Left lung (tissue), 10 donors: ENCODE measurements around the gene GPHN. TPM values are rescaled to one million over a fixed set of nuclear protein-coding genes. Genes with fewer than 3 reads are reported as not detected.
A peak's percentile ranks its signal among the peaks of the same experiment; 100 is the strongest.

ENCODE experiments used
- ATAC-seq: fragments of 200-7000 bp; cut with Tn5 transposase; one replicate; pipeline ENCODE4 v1.9.1; 2020; ENCODE audit warnings: moderate library complexity
- DNase-seq, 4 donors: peaks; one replicate each; pipeline ENCODE4 v3.0.0-alpha.2; 2013 to 2020
- H3K27ac ChIP-seq, 2 donors: fragments of 200-600 bp; sonication (generic) in 1 of 2; one replicate each; pipeline versions ENCODE4 v1.5.0 to v1.8.0; 2020 to 2021
- H3K27me3 ChIP-seq, 2 donors: fragments of 200-600 bp; sonication (generic) in 1 of 2; one replicate each; pipeline versions ENCODE4 v1.5.0 to v1.8.0; 2020 to 2021
- H3K36me3 ChIP-seq, 2 donors: fragments of 200-600 bp; sonication (generic) in 1 of 2; one replicate each; pipeline versions ENCODE4 v1.5.0 to v1.8.0; 2020 to 2021
- H3K4me1 ChIP-seq, 2 donors: fragments of 200-600 bp; one replicate each; pipeline ENCODE4 v1.8.0; 2021
- H3K4me3 ChIP-seq, 2 donors: fragments of 200-600 bp; sonication (generic) in 1 of 2; one replicate each; pipeline versions ENCODE4 v1.5.0 to v1.8.0; 2020 to 2021; ENCODE audit warnings: mild to moderate bottlenecking in 1 of 2
- H3K9me3 ChIP-seq, 2 donors: fragments of 200-600 bp; sonication (generic) in 1 of 2; one replicate each; pipeline versions ENCODE4 v1.5.0 to v1.8.0; 2020 to 2021
- CTCF ChIP-seq, 2 donors: fragments of 200-600 bp; sonication (generic) in 1 of 2; IDR thresholded peaks; one replicate each; pipeline versions ENCODE4 v1.5.0 to v1.8.0; 2021; ENCODE audit warnings: antibody characterized with exemption in 2 of 2
- intact Hi-C, 2 donors: fragments of 100-400 bp; cut with DNase I; formaldehyde crosslinking; loops; one replicate each; pipeline versions ENCODE4 v1.11.2 to v1.14.2; 2022
- polyA plus RNA-seq, 6 donors: library from polyadenylated mRNA; unstranded; fragments of 120-200 nt; gene quantifications; one replicate each; pipeline ENCODE4 v1.2.1, GENCODE V29; 2013; ENCODE audit not compliant: insufficient read length in 6 of 6
- total RNA-seq, 2 donors: library from RNA; stranded (reverse); fragmentation: NEBNext Ultra II Directional; extraction: Animal tissue kit (Norgen Biotek cat#: 25700); gene quantifications; one replicate each; pipeline ENCODE4 v1.2.1, GENCODE V29; 2021
- donor health status: DM: no; HTN: yes; CAD: no.
- donor health status: DM: no; HTN: no; CAD: no.

Gene GPHN
- total and polyA plus RNA-seq, 8 donors: 22.6 to 31.1 (median 25.7) TPM

GRCh38 chr14:66595394-66595793, 87.4 kb downstream of the GPHN start:
- H3K4me3 ChIP-seq: no peak overlapping the region
- peaks cover 0 to 49% of the 10 kb centered on the region in 2 donors for H3K9me3 ChIP-seq
- H3K4me1 ChIP-seq: no peaks in the 10 kb centered on the region
- no peaks in the 10 kb centered on the region for H3K36me3 ChIP-seq
- intact Hi-C loops: no loop called here
- no peaks in the 10 kb centered on the region for H3K27me3 ChIP-seq
- no peak overlapping the region for H3K27ac ChIP-seq
- ATAC-seq (no peak), DNase-seq (peak in 1 of 4 donors; percentile 31)
- TF ChIP-seq CTCF (IDR thresholded peaks at IDR 0.05): no peak

GRCh38 chr14:66596241-66596985, 88.5 kb downstream of the GPHN start:
- no peak for TF ChIP-seq CTCF (IDR thresholded peaks at IDR 0.05)
- Histone ChIP-seq H3K27ac (no peak overlapping the region), H3K27me3 (no peaks in the 10 kb centered on the region), H3K4me1 (no peaks in the 10 kb centered on the region), H3K36me3 (no peaks in the 10 kb centered on the region), H3K9me3 (peaks cover 0 to 44% of the 10 kb centered on the region in 2 donors), H3K4me3 (no peak overlapping the region)
- intact Hi-C loops: no loop called here
- peak in 1 of 4 donors; percentile 57 for DNase-seq
- no peak for ATAC-seq

GRCh38 chr14:66600416-66600815, 92.5 kb downstream of the GPHN start:
- no peak for DNase-seq
- no peak for ATAC-seq
- no peak overlapping the region for H3K27ac ChIP-seq
- intact Hi-C loops: no loop called here
- H3K4me1 ChIP-seq: no peaks in the 10 kb centered on the region
- no peaks in the 10 kb centered on the region for H3K36me3 ChIP-seq
- no peaks in the 10 kb centered on the region for H3K27me3 ChIP-seq
- H3K9me3 ChIP-seq: peaks cover 0 to 27% of the 10 kb centered on the region in 2 donors
- TF ChIP-seq CTCF (IDR thresholded peaks at IDR 0.05): no peak
- H3K4me3 ChIP-seq: no peak overlapping the region

- ATAC-seq (no peak), DNase-seq (no peak)
- H3K27ac ChIP-seq: no peak overlapping the region
- no peaks in the 10 kb centered on the region for H3K36me3 ChIP-seq
- no peak for TF ChIP-seq CTCF (IDR thresholded peaks at IDR 0.05)
- H3K27me3 ChIP-seq: no peaks in the 10 kb centered on the region
- intact Hi-C loops: no loop called here
- no peak overlapping the region for H3K4me3 ChIP-seq
- peaks cover 0 to 12% of the 10 kb centered on the region in 2 donors for H3K9me3 ChIP-seq
- no peaks in the 10 kb centered on the region for H3K4me1 ChIP-seq
These were observed 94.1 kb downstream of the GPHN start for GRCh38 chr14:66601932-66602578.

GRCh38 chr14:66603945-66604344, 96.0 kb downstream of the GPHN start:
- no peak for TF ChIP-seq CTCF (IDR thresholded peaks at IDR 0.05)
- no peaks in the 10 kb centered on the region for H3K36me3 ChIP-seq
- intact Hi-C loops: no loop called here
- H3K27me3 ChIP-seq: no peaks in the 10 kb centered on the region
- H3K4me3 ChIP-seq: no peak overlapping the region
- peaks cover 0 to 7% of the 10 kb centered on the region in 2 donors for H3K9me3 ChIP-seq
- no peaks in the 10 kb centered on the region for H3K4me1 ChIP-seq
- H3K27ac ChIP-seq: no peak overlapping the region
- DNase-seq (no peak), ATAC-seq (no peak)
